Mucosa of rectum (tissue), 2 donors: Measurements from ENCODE around the gene SNTB2.

Experiments used
- H3K27ac ChIP-seq, 2 donors: one replicate each; pipeline ENCODE4 v1.7.0; 2013; ENCODE audit warnings: inconsistent platforms in 2 of 2, low read depth in 2 of 2, low read length in 2 of 2
- H3K27me3 ChIP-seq, 2 donors: one replicate each; pipeline ENCODE4 v1.7.0; 2013; ENCODE audit warnings: low read length in 2 of 2; ENCODE audit not compliant: control insufficient read depth in 2 of 2, insufficient read depth in 2 of 2
- H3K36me3 ChIP-seq, 2 donors: one replicate each; pipeline ENCODE4 v1.7.0; 2013; ENCODE audit warnings: low read length in 2 of 2; ENCODE audit not compliant: control insufficient read depth in 2 of 2, insufficient read depth in 2 of 2
- H3K4me1 ChIP-seq, 2 donors: one replicate each; pipeline ENCODE4 v1.7.0; 2013; ENCODE audit warnings: low read length in 2 of 2, mild to moderate bottlenecking in 1 of 2; ENCODE audit not compliant: control insufficient read depth in 2 of 2, insufficient read depth in 2 of 2
- H3K4me3 ChIP-seq, 2 donors: one replicate each; pipeline ENCODE4 v1.7.0; 2013; ENCODE audit warnings: low read length in 2 of 2
- H3K9ac ChIP-seq, 2 donors: one replicate each; pipeline ENCODE4 v1.7.0; 2013; ENCODE audit warnings: low read length in 2 of 2, low read depth in 1 of 2, mild to moderate bottlenecking in 1 of 2
- H3K9me3 ChIP-seq, 2 donors: one replicate each; pipeline ENCODE4 v1.7.0; 2013; ENCODE audit warnings: low read length in 2 of 2; ENCODE audit not compliant: control insufficient read depth in 2 of 2
- donor health status: healthy.
- donor health status: Normal muscosa, but diverticular disease.

SNTB2 gene

DNA sequence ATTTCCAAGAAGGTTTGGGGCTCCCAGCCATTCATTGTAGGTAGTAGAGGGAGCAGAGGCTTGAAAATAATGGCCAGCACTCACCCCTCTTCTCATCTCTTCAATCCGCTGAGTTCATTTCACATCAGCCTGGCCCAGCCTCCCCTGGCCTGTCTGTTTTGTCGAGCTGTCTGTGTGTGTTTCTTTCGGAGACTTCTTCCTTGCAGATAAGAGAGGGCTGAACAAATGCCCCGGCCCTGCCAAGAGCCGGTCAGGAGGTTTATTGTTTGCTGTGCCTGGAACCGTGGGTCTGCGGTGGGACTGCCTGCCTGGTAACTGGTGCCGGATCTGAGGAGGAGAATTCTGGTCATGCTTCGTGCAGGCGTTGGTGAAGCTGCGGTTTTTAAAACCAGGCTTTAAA is 127.6 kb downstream of the SNTB2 start:
- peaks cover 4 to 10% of the 10 kb centered on the region in 2 donors for H3K4me1 ChIP-seq
- no peak overlapping the region for H3K4me3 ChIP-seq
- H3K9ac ChIP-seq = no peak overlapping the region
- peaks cover 37 to 47% of the 10 kb centered on the region in 2 donors for H3K36me3 ChIP-seq
- no peaks in the 10 kb centered on the region for H3K27me3 ChIP-seq
- H3K9me3 ChIP-seq = no peaks in the 10 kb centered on the region
- H3K27ac ChIP-seq = no peak overlapping the region

DNA sequence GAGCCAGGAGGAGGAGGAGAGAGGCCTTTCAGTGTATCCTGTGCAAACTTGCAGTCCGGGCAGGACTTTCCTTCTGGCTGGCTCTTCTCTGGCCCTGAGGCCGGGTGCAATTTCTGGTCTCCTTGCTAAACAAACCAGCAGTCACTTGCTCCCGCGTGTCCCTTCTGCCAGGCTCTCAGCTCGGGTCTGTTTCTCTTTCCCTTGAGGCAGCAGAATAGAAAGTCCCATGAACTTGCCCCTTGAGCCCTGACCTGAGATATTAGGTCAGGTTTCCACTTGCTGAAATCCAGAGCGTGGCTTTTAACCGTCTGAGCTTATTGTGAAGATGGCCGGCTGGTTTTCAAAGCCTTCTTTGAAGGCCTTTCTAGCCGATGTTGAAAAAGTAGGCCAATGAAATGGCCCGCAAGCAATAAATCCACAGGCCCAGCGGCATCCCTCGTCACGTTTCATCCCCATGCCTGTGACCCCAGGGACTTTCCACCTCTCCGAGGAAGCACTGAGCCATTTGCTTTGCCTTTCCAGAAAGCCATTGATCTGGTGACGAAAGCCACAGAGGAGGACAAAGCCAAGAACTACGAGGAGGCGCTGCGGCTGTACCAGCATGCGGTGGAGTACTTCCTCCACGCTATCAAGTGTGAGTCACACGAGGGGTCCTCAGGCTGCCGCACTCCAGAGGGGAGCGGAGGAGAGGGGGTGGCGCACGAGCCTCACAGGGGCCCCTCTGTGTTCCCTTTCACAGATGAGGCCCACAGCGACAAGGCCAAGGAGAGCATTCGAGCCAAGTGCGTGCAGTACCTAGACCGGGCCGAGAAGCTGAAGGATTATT is 128.7 kb downstream of the SNTB2 start:
- no peak overlapping the region for H3K4me3 ChIP-seq
- H3K36me3 ChIP-seq = peaks cover 48 to 59% of the 10 kb centered on the region in 2 donors
- H3K27ac ChIP-seq = no peak overlapping the region
- no peaks in the 10 kb centered on the region for H3K27me3 ChIP-seq
- no peaks in the 10 kb centered on the region for H3K9me3 ChIP-seq
- no peak overlapping the region for H3K9ac ChIP-seq
- peaks cover 4 to 7% of the 10 kb centered on the region in 2 donors for H3K4me1 ChIP-seq

DNA sequence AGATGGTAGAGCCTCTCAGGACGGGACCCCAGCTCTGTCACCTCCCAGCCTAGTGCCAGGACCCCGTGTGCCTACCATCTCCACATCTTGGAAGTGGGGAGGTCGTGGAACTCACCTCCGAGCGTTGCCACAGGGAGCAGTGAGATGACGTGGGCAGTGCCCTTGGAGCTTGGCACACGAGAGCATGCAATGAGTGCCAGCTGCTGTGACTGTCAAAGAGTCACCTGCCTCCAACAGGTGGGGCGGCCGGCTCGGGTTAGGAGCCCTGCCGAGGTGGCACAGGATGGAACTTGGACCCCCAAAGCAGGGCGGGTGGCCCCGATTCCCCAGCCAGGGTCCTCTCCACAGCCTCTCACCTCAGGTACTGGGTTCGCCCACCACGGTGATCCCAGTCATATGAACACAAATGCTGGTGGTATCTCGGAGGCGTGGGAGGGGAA is 129.7 kb downstream of the SNTB2 start:
- Histone ChIP-seq H3K36me3 (peaks cover 57 to 66% of the 10 kb centered on the region in 2 donors), H3K27ac (no peak overlapping the region), H3K9ac (no peak overlapping the region), H3K4me3 (no peak overlapping the region), H3K4me1 (peaks cover 4 to 6% of the 10 kb centered on the region in 2 donors), H3K9me3 (no peaks in the 10 kb centered on the region), H3K27me3 (no peaks in the 10 kb centered on the region)

DNA sequence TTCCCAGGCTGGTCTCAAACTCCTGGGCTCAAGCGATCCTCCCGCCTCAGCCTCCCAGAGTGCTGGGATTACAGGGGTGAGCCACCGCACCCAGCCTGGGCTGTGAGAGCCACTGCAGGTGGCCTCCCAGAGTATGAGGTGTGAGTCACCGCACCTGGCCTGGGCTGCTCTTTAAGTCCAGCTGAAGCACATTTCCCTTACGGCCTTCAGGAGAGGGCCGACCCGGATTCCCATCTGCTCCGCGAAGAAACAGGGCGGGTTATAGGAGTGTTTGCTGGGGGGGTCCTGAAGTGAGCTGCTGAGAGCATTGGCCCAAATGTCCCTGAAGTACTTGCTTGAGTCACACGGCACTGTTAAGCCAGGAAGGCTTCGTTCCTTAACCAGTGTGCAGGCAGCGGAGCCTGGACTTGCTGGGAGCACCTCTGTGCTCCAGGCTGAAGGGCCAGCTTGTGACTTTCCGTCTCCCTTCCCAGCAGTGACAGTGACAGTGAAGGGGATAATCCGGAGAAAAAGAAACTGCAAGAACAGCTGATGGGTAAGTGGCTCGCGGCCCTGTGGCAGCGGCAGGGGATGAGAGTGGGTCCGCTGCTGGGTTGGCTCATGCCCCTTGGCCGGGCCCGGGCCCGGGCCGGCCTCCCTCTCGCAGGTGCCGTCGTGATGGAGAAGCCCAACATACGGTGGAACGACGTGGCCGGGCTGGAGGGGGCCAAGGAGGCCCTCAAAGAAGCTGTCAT is 131.4 kb downstream of the SNTB2 start:
- Histone ChIP-seq H3K4me3 (no peak overlapping the region), H3K9me3 (no peaks in the 10 kb centered on the region), H3K4me1 (no peaks in the 10 kb centered on the region), H3K36me3 (peaks cover 71 to 82% of the 10 kb centered on the region in 2 donors), H3K27me3 (no peaks in the 10 kb centered on the region), H3K9ac (no peak overlapping the region), H3K27ac (no peak overlapping the region)

DNA sequence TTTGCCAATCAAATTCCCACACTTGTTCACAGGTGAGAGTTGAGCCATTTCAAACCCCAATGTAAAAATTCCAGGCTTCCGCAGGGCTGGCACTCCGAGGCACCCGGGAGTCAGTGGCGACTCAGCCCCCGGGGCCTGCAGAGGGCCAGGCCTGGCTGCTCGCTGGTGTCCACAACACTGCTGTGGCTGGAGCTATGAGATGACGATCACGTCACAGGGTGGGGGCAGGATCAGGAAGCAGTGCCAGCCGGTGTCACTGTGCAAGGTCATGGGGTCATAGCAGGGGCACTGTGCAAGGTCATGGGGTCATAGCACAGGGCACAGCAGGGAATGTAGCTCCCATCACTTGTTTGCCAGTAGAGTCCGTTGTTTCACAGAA is 131.9 kb downstream of the SNTB2 start:
- Histone ChIP-seq H3K9me3 (no peaks in the 10 kb centered on the region), H3K27me3 (no peaks in the 10 kb centered on the region), H3K4me1 (peaks cover 0 to 1% of the 10 kb centered on the region in 2 donors), H3K9ac (no peak overlapping the region), H3K4me3 (no peak overlapping the region), H3K27ac (no peak overlapping the region), H3K36me3 (peaks cover 74 to 83% of the 10 kb centered on the region in 2 donors)

DNA sequence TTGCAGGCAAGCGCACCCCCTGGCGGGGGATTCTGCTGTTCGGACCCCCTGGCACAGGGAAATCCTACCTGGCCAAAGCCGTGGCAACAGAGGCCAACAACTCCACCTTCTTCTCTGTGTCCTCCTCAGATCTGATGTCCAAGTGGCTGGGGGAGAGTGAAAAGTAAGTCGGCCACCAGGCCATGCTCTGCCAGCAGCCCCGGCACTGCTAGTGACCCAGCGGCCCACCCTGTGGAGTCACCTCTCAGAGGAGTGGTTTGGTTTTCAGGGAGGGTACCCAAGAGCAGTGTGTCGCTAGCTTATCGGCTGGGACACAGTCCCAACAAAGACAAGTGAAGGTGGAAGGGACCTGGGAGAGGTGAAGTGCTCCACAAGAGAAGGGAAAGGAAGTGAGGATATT is 132.4 kb downstream of the SNTB2 start:
- no peaks in the 10 kb centered on the region for H3K9me3 ChIP-seq
- H3K9ac ChIP-seq = no peak overlapping the region
- H3K36me3 ChIP-seq = peaks cover 76 to 82% of the 10 kb centered on the region in 2 donors
- H3K4me3 ChIP-seq = no peak overlapping the region
- no peak overlapping the region for H3K27ac ChIP-seq
- peaks cover 0 to 6% of the 10 kb centered on the region in 2 donors for H3K4me1 ChIP-seq
- no peaks in the 10 kb centered on the region for H3K27me3 ChIP-seq

DNA sequence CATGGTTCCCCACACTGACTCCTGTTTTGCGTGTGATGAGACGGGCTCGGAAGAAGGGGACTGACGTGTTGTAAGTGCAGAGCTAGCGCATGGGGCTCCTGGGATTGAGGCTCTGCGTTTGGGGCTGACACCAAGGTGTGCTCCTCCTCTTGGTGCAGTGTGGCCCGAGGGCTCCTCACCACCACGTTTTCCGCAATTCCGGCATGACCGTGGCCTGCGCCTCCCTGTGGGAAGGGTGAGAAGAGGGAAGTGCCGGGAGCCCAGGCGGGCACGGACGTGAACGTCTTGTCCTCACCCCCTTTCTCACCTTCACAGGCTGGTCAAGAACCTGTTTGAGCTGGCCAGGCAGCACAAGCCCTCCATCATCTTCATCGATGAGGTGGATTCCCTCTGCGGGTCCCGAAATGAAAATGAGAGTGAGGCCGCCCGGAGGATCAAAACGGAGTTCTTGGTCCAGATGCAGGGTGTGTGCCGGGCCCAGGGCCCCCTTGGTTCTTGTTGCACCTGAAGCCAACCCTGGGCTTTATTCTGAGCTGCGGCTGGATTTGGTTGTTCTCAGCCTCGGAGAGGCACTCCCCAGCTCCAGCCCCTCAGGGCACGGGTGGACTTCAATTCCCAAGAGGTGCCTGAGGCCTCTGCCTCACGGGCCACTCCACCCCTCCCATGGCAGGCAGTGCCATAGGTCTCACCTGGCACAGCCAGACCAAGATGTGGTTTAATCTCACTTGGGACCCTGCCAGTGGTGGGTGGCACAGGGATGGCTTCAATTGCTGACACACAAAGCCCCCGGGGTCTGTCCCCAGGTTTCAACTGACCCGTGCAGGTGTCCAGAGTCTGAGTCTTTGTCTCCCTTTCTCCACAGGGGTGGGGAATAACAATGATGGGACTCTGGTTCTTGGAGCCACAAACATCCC is 133.1 kb downstream of the SNTB2 start:
- peaks cover 79 to 81% of the 10 kb centered on the region in 2 donors for H3K36me3 ChIP-seq
- H3K9me3 ChIP-seq = no peaks in the 10 kb centered on the region
- H3K4me3 ChIP-seq = no peak overlapping the region
- H3K27ac ChIP-seq = no peak overlapping the region
- H3K27me3 ChIP-seq = no peaks in the 10 kb centered on the region
- H3K4me1 ChIP-seq = peaks cover 0 to 11% of the 10 kb centered on the region in 2 donors
- H3K9ac ChIP-seq = no peak overlapping the region

DNA sequence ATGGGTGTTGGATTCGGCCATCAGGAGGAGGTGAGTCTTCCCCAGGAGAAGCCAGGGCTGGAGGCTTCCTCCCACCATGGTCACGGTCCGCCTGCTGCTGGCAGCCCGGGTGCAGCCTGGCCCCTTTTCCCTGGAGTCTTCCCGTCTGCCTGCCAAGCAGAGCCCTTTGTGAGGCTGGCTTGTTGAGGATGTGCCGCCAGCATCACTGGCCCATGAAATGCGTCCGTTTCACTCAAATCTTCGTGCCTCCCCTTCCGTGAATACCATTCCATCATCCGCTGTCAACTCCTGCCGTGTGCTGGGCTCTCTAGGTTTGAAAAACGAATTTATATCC is 133.7 kb downstream of the SNTB2 start:
- Histone ChIP-seq H3K4me1 (peaks cover 1 to 11% of the 10 kb centered on the region in 2 donors), H3K36me3 (peaks cover 78 to 81% of the 10 kb centered on the region in 2 donors), H3K9ac (no peak overlapping the region), H3K9me3 (no peaks in the 10 kb centered on the region), H3K4me3 (no peak overlapping the region), H3K27ac (no peak overlapping the region), H3K27me3 (no peaks in the 10 kb centered on the region)

DNA sequence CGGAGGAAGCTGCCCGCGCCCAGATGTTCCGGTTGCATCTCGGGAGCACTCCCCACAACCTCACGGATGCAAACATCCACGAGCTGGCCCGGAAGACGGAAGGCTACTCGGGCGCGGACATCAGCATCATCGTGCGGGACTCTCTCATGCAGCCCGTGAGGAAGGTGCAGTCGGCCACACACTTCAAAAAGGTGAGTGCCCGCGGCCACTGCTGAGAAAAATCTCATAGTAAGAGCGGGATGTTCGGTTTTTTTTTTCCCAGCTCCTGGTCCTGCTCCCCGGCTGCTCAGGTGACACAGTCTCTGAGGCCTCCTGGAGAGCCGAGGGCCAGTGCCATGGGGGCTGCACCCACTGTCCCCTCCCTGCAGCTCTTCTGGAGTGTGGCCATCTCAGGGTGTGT is 134.1 kb downstream of the SNTB2 start:
- no peak overlapping the region for H3K9ac ChIP-seq
- peaks cover 5 to 15% of the 10 kb centered on the region in 2 donors for H3K4me1 ChIP-seq
- H3K36me3 ChIP-seq = peaks cover 74 to 81% of the 10 kb centered on the region in 2 donors
- no peak overlapping the region for H3K27ac ChIP-seq
- no peak overlapping the region for H3K4me3 ChIP-seq
- H3K9me3 ChIP-seq = no peaks in the 10 kb centered on the region
- no peaks in the 10 kb centered on the region for H3K27me3 ChIP-seq
